Amniotic epithelial cell (primary cell): ENCODE data around the gene LSP1.
A peak's percentile ranks its signal among the peaks of the same experiment; 100 is the strongest.

Source experiments
- DNase-seq: peaks from one replicate; pipeline ENCODE4 v3.0.0-alpha.2; 2010; ENCODE audit warnings: low read depth

LSP1 gene

GRCh38 chr11:1837171-1838076, 15.5 kb upstream of the LSP1 start:
- peak; percentile 52 for DNase-seq

- DNase-seq: no peak
Measured at GRCh38 chr11:1838077-1838425, 14.8 kb upstream of the LSP1 start.

- no peak for DNase-seq
Measured at GRCh38 chr11:1838426-1839144, 14.3 kb upstream of the LSP1 start, which contains the start of gene TNNI2. Gene TNNI2, plus strand, starts transcription at chr11:1838981. Its CDS starts 716 bp downstream, at chr11:1839697.

GRCh38 chr11:1839204-1839923, 13.5 kb upstream of the LSP1 start:
- DNase-seq: no peak

GRCh38 chr11:1839924-1840779, 12.7 kb upstream of the LSP1 start:
- no peak for DNase-seq

GRCh38 chr11:1840780-1841480, 12.0 kb upstream of the LSP1 start:
- no peak for DNase-seq

- DNase-seq: no peak
Measured at GRCh38 chr11:1841511-1842148, 11.3 kb upstream of the LSP1 start.

- no peak for DNase-seq
Measured at GRCh38 chr11:1842149-1843097, 10.5 kb upstream of the LSP1 start.

GRCh38 chr11:1843098-1843473, 9.8 kb upstream of the LSP1 start:
- no peak for DNase-seq

GRCh38 chr11:1843796-1844195, 9.1 kb upstream of the LSP1 start:
- no peak for DNase-seq

GRCh38 chr11:1844221-1845094, 8.4 kb upstream of the LSP1 start:
- peak; percentile 33 for DNase-seq

GRCh38 chr11:1845095-1845429, 7.8 kb upstream of the LSP1 start:
- DNase-seq: no peak

GRCh38 chr11:1845561-1846452, 7.1 kb upstream of the LSP1 start:
- no peak for DNase-seq

GRCh38 chr11:1846453-1846932, 6.4 kb upstream of the LSP1 start:
- DNase-seq: no peak

GRCh38 chr11:1847006-1847735, 5.7 kb upstream of the LSP1 start:
- no peak for DNase-seq

- DNase-seq: peak; percentile 21
Measured at GRCh38 chr11:1847926-1848639, 4.8 kb upstream of the LSP1 start.
